CD4-positive, alpha-beta T cell (primary cell): ENCODE measurements around the gene SCAF8. TPM values are rescaled to one million over a fixed set of nuclear protein-coding genes. Genes with fewer than 3 reads are reported as not detected.

ENCODE experiments used
- ATAC-seq: fragments of 200-7000 bp; cut with Tn5 transposase; one replicate; pipeline ENCODE4 v1.10.0; 2022; ENCODE audit warnings: mild to moderate bottlenecking; ENCODE audit not compliant: poor library complexity
- CTCF ChIA-PET: fragments of 350-600 bp; sonication (Branson Sonifier 250); formaldehyde crosslinking; loops from one replicate; lab custom pipeline; 2021; ENCODE audit warnings: antibody characterized with exemption, inconsistent platforms; lab: Charles Lee
- POLR2A ChIA-PET: fragments of 350-600 bp; sonication (Branson Sonifier 250); formaldehyde crosslinking; loops from one replicate; lab custom pipeline; 2021; ENCODE audit warnings: antibody characterized with exemption, inconsistent platforms; lab: Charles Lee
- DNase-seq, 14 experiments: peaks; one replicate each; pipeline ENCODE4 v3.0.0-alpha.2; 2013 to 2020; ENCODE audit warnings: mixed read lengths in 2 of 14
- H3K27ac ChIP-seq, 2 donors: one replicate each; pipeline versions ENCODE4 v1.5.1 to v1.7.0; 2013; ENCODE audit warnings: low read length in 2 of 2, low read depth in 1 of 2, mild to moderate bottlenecking in 1 of 2
- H3K27me3 ChIP-seq, 2 experiments: 1 replicate in 1 of 2; 2 replicates in 1 of 2; pipeline versions ENCODE4 v1.6.1 to v1.7.0; 2013; ENCODE audit warnings: low read length in 2 of 2, control low read depth in 1 of 2, mild to moderate bottlenecking in 1 of 2, moderate library complexity in 1 of 2; ENCODE audit not compliant: insufficient read depth in 2 of 2, control insufficient read depth in 1 of 2
- H3K36me3 ChIP-seq: one replicate; pipeline ENCODE4 v1.6.1; 2013; ENCODE audit warnings: low read length, control low read depth; ENCODE audit not compliant: insufficient read depth
- H3K4me1 ChIP-seq: one replicate; pipeline ENCODE4 v1.6.1; 2013; ENCODE audit warnings: low read length, control low read depth; ENCODE audit not compliant: insufficient read depth
- H3K4me3 ChIP-seq: one replicate; pipeline ENCODE4 v1.5.1; 2013; ENCODE audit warnings: mild to moderate bottlenecking, low read length, moderate library complexity
- H3K9me3 ChIP-seq, 2 experiments: 1 replicate in 1 of 2; 2 replicates in 1 of 2; pipeline versions ENCODE4 v1.6.1 to v1.7.0; 2013; ENCODE audit warnings: low read length in 2 of 2, mild to moderate bottlenecking in 2 of 2, control low read depth in 1 of 2, moderate library complexity in 1 of 2; ENCODE audit not compliant: control insufficient read depth in 1 of 2, insufficient read depth in 1 of 2
- H3K27ac Mint-ChIP-seq: one replicate; pipeline ENCODE4 v1.8.0; 2020; ENCODE audit warnings: mixed read lengths
- H3K27me3 Mint-ChIP-seq: one replicate; pipeline ENCODE4 v1.8.0; 2021; ENCODE audit warnings: mixed read lengths
- H3K36me3 Mint-ChIP-seq: one replicate; pipeline ENCODE4 v1.8.0; 2021; ENCODE audit warnings: low read depth, mixed read lengths
- H3K4me1 Mint-ChIP-seq: one replicate; pipeline ENCODE4 v1.8.0; 2021; ENCODE audit warnings: low read depth, mixed read lengths
- H3K4me3 Mint-ChIP-seq: one replicate; pipeline ENCODE4 v1.8.0; 2020; ENCODE audit warnings: mild to moderate bottlenecking, mixed read lengths
- H3K9me3 Mint-ChIP-seq: one replicate; pipeline ENCODE4 v1.8.0; 2020; ENCODE audit warnings: mixed read lengths
- CTCF ChIP-seq: fragments of 200-600 bp; IDR thresholded peaks from one replicate; pipeline ENCODE4 v1.8.0; 2022; ENCODE audit warnings: antibody characterized with exemption, mild to moderate bottlenecking
- intact Hi-C, 2 experiments: fragments of 100-400 bp; cut with DNase I in 1 of 2; cut with micrococcal nuclease in 1 of 2; formaldehyde crosslinking; loops; one replicate each; pipeline versions ENCODE4 v1.15.1 to v1.9.0; 2023 to 2025; cut with DNase I, micrococcal nuclease
- total RNA-seq, 174 experiments: library from RNA in 2 of 174; stranded (reverse) in 2 of 174; gene quantifications; one replicate each; pipeline ENCODE4 v1.2.3 and lab custom pipeline; 2021 to 2026

The SCAF8 gene
- total RNA-seq, 2 experiments from 2014 or later = 82.6 to 83.8 TPM

GRCh38 chr6:154721460-154721859 lies 11.8 kb upstream of the SCAF8 start:
- POLR2A ChIA-PET = interaction anchor here (0.7 kb wide), 1 partner anchor 74 kb away, joined by 4 read pairs; no protein-coding TSS in a partner anchor
- CTCF ChIA-PET = no interaction called here

GRCh38 chr6:154726887-154727286 lies 6.3 kb upstream of the SCAF8 start:
- TF ChIP-seq CTCF = no peak
- no peaks in the 10 kb centered on the region for H3K36me3 Mint-ChIP-seq
- Histone ChIP-seq H3K36me3 (no peaks in the 10 kb centered on the region), H3K9me3 (no peaks in the 10 kb centered on the region), H3K4me3 (no peak overlapping the region), H3K4me1 (no peaks in the 10 kb centered on the region), H3K27me3 (peaks cover 0 to 5% of the 10 kb centered on the region in 2 experiments), H3K27ac (no peak overlapping the region)
- H3K4me1 Mint-ChIP-seq = peaks cover 4% of the 10 kb centered on the region
- ATAC-seq = no peak
- peaks cover 14% of the 10 kb centered on the region for H3K27me3 Mint-ChIP-seq
- DNase-seq = no peak
- H3K27ac Mint-ChIP-seq = no peak overlapping the region
- no peaks in the 10 kb centered on the region for H3K9me3 Mint-ChIP-seq
- no peak overlapping the region for H3K4me3 Mint-ChIP-seq
- intact Hi-C loops = no loop called here
- CTCF ChIA-PET = interaction anchor here (0.6 kb wide), 1 partner anchor 19 kb away, joined by 4 read pairs; no protein-coding TSS in a partner anchor
- POLR2A ChIA-PET = no interaction called here

More at GRCh38 chr6:154721460-154721859, 11.8 kb upstream of the SCAF8 start:
- intact Hi-C loops = no loop called here
- Histone ChIP-seq H3K9me3 (peaks cover 11 to 13% of the 10 kb centered on the region in 2 experiments), H3K27me3 (peaks cover 4 to 11% of the 10 kb centered on the region in 2 experiments), H3K4me1 (no peaks in the 10 kb centered on the region), H3K27ac (no peak overlapping the region), H3K36me3 (no peaks in the 10 kb centered on the region), H3K4me3 (no peak overlapping the region)
- DNase-seq = no peak
- Mint-ChIP-seq H3K9me3 (no peaks in the 10 kb centered on the region), H3K36me3 (no peaks in the 10 kb centered on the region), H3K4me1 (no peaks in the 10 kb centered on the region), H3K27ac (no peak overlapping the region), H3K27me3 (peaks cover 22% of the 10 kb centered on the region), H3K4me3 (no peak overlapping the region)
- TF ChIP-seq CTCF = no peak
- no peak for ATAC-seq

GRCh38 chr6:154731296-154732218 lies 1.7 kb upstream of the SCAF8 start:
- POLR2A ChIA-PET = no interaction called here
- H3K27me3 Mint-ChIP-seq = no peaks in the 10 kb centered on the region
- H3K4me3 Mint-ChIP-seq = peak overlapping the region; percentile 95
- Histone ChIP-seq H3K27me3 (no peaks in the 10 kb centered on the region), H3K36me3 (peaks cover under 1% of the 10 kb centered on the region), H3K27ac (no peak overlapping the region), H3K4me1 (peaks cover 31% of the 10 kb centered on the region), H3K9me3 (no peaks in the 10 kb centered on the region), H3K4me3 (no peak overlapping the region)
- no peak for ATAC-seq
- peaks cover 21% of the 10 kb centered on the region for H3K4me1 Mint-ChIP-seq
- intact Hi-C loops = loop anchor here in 1 of 2 experiments (2.0 kb wide), 2 partner anchors 55 to 73 kb away; no protein-coding TSS in a partner anchor
- CTCF ChIA-PET = interaction anchor here (1.9 kb wide), 1 partner anchor 56 kb away, joined by 7 read pairs; no protein-coding TSS in a partner anchor
- no peaks in the 10 kb centered on the region for H3K9me3 Mint-ChIP-seq
- peak in 1 of 14 experiments; percentile 14 for DNase-seq
- H3K27ac Mint-ChIP-seq = peak overlapping the region; percentile 86
- no peak for TF ChIP-seq CTCF
- H3K36me3 Mint-ChIP-seq = peaks cover 11% of the 10 kb centered on the region
